Measurements from ENCODE around the gene THEM5. TPM values are rescaled to one million over a fixed set of nuclear protein-coding genes. Genes with fewer than 3 reads are reported as not detected.
"Not testable (repeated sequence)": the region's sequence is repeated elsewhere in the genome, so short reads cannot be mapped to it uniquely, and the experiment has no call there.

Gene THEM5
- total RNA-seq: not detected
- long read RNA-seq: 0 reads

GRCh38 chr1:151853411-151853943, at the start of gene THEM5:
Gene THEM5 (minus strand): TSS chr1:151853712. CDS start chr1:151853565, 147 bp downstream.
- no peak for DNase-seq (ENCODE audit: low spot score)
- intact Hi-C loops (cut with DNase I): no loop called here

GRCh38 chr1:151902858-151903257, 49.3 kb upstream of the THEM5 start:
- intact Hi-C loops (cut with DNase I): no loop called here
- DNase-seq (ENCODE audit: low spot score): no peak

- intact Hi-C loops (cut with DNase I); DNase-seq (ENCODE audit: low spot score): not testable (repeated sequence)
These were observed 47.3 kb upstream of the THEM5 start for GRCh38 chr1:151900804-151901203.

- intact Hi-C loops (cut with DNase I): no loop called here
- no peak for DNase-seq (ENCODE audit: low spot score)
These were observed 45.0 kb upstream of the THEM5 start for GRCh38 chr1:151898519-151898991.

GRCh38 chr1:151897991-151898431, 44.5 kb upstream of the THEM5 start:
- no peak for DNase-seq (ENCODE audit: low spot score)
- intact Hi-C loops (cut with DNase I): no loop called here

- DNase-seq (ENCODE audit: low spot score): no peak
- intact Hi-C loops (cut with DNase I): no loop called here
These were observed 39.8 kb upstream of the THEM5 start for GRCh38 chr1:151893176-151893924.

GRCh38 chr1:151892190-151892589, 38.7 kb upstream of the THEM5 start:
- intact Hi-C loops (cut with DNase I): no loop called here
- DNase-seq (ENCODE audit: low spot score): no peak

- intact Hi-C loops (cut with DNase I): no loop called here
- DNase-seq (ENCODE audit: low spot score): no peak
These were observed 38.0 kb upstream of the THEM5 start for GRCh38 chr1:151891512-151891911.

- intact Hi-C loops (cut with DNase I): no loop called here
These were observed 35.6 kb upstream of the THEM5 start for GRCh38 chr1:151888972-151889570.

GRCh38 chr1:151887028-151887427, 33.5 kb upstream of the THEM5 start:
- intact Hi-C loops (cut with DNase I): no loop called here
- DNase-seq (ENCODE audit: low spot score): no peak

More at GRCh38 chr1:151888972-151889570, 35.6 kb upstream of the THEM5 start:
- DNase-seq (ENCODE audit: low spot score): no peak

GRCh38 chr1:151885479-151885878, 32.0 kb upstream of the THEM5 start:
- DNase-seq (ENCODE audit: low spot score): no peak
- intact Hi-C loops (cut with DNase I): no loop called here

- intact Hi-C loops (cut with DNase I); DNase-seq (ENCODE audit: low spot score): not testable (repeated sequence)
These were observed 31.4 kb upstream of the THEM5 start for GRCh38 chr1:151884879-151885278.

- intact Hi-C loops (cut with DNase I): not testable (repeated sequence)
These were observed 30.9 kb upstream of the THEM5 start for GRCh38 chr1:151884445-151884844.

GRCh38 chr1:151883898-151884297, 30.4 kb upstream of the THEM5 start:
- DNase-seq (ENCODE audit: low spot score); intact Hi-C loops (cut with DNase I): not testable (repeated sequence)

More at GRCh38 chr1:151884445-151884844, 30.9 kb upstream of the THEM5 start:
- DNase-seq (ENCODE audit: low spot score): not testable (repeated sequence)

- DNase-seq (ENCODE audit: low spot score); intact Hi-C loops (cut with DNase I): not testable (repeated sequence)
These were observed 29.4 kb upstream of the THEM5 start for GRCh38 chr1:151882918-151883317.

- intact Hi-C loops (cut with DNase I): no loop called here
- DNase-seq (ENCODE audit: low spot score): no peak
These were observed 29.0 kb upstream of the THEM5 start for GRCh38 chr1:151882466-151882865.

GRCh38 chr1:151881479-151881878, 28.0 kb upstream of the THEM5 start:
- intact Hi-C loops (cut with DNase I): no loop called here
- DNase-seq (ENCODE audit: low spot score): no peak

GRCh38 chr1:151875419-151876097, 22.0 kb upstream of the THEM5 start:
- intact Hi-C loops (cut with DNase I): no loop called here
- no peak for DNase-seq (ENCODE audit: low spot score)

GRCh38 chr1:151872776-151873175, 19.3 kb upstream of the THEM5 start:
- DNase-seq (ENCODE audit: low spot score); intact Hi-C loops (cut with DNase I): not testable (repeated sequence)
